ENCODE results near the gene BBS5.

Gene BBS5

DNA sequence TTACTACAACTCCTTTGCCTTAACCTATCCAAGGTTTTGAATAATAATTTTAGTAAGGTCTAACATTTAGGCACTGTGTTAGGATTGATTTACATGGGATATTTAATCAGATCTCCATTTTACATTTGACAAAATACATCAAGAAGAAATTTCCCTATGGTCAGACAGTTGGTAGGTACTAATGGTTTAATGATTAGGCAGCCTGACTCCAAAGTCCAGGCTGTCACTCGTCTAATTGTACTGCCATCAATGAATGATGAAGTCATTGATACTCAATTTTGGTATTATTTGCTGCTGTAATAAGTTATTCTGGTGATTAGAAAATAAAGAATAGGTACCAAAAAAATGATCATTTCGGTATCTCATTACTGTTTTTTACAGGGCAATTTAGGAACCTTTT, 14.1 kb downstream of the BBS5 start:
- Histone ChIP-seq H3K36me3 (ENCODE audit: insufficient read depth, low read length) (no peaks in the 10 kb centered on the region), H3K27ac (ENCODE audit: low read depth, low read length, poor library complexity, severe bottlenecking) (no peak overlapping the region), H2AFZ (ENCODE audit: low read length) (no peak overlapping the region), H3K4me2 (ENCODE audit: low read length) (no peak overlapping the region), H4K20me1 (ENCODE audit: insufficient read depth, low read length) (no peaks in the 10 kb centered on the region), H3K9me2 (ENCODE audit: low read depth, low read length) (no peaks in the 10 kb centered on the region), H3K4me1 (ENCODE audit: insufficient read depth, low read length, severe bottlenecking) (no peaks in the 10 kb centered on the region), H3K4me3 (ENCODE audit: low read depth, low read length, poor library complexity, severe bottlenecking) (no peak overlapping the region), H3K79me2 (ENCODE audit: insufficient read depth, low read length) (no peaks in the 10 kb centered on the region), H3K27me3 (ENCODE audit: insufficient read depth, low read length) (no peaks in the 10 kb centered on the region), H3F3A (ENCODE audit: insufficient read depth, low read length) (no peaks in the 10 kb centered on the region), H3K9me3 (ENCODE audit: low read length) (no peaks in the 10 kb centered on the region), H3K9ac (ENCODE audit: low read length) (no peak overlapping the region)
- TF ChIP-seq EZH2 (IDR thresholded peaks at IDR 0.05; ENCODE audit: borderline replicate concordance, low read length), result no peak

- Histone ChIP-seq H4K20me1 (ENCODE audit: insufficient read depth, low read length) (no peaks in the 10 kb centered on the region), H2AFZ (ENCODE audit: low read length) (no peak overlapping the region), H3K9ac (ENCODE audit: low read length) (no peak overlapping the region), H3K27me3 (ENCODE audit: insufficient read depth, low read length) (no peaks in the 10 kb centered on the region), H3K4me2 (ENCODE audit: low read length) (no peak overlapping the region), H3K4me3 (ENCODE audit: low read depth, low read length, poor library complexity, severe bottlenecking) (no peak overlapping the region), H3K4me1 (ENCODE audit: insufficient read depth, low read length, severe bottlenecking) (no peaks in the 10 kb centered on the region), H3K9me3 (ENCODE audit: low read length) (no peaks in the 10 kb centered on the region), H3F3A (ENCODE audit: insufficient read depth, low read length) (no peaks in the 10 kb centered on the region), H3K9me2 (ENCODE audit: low read depth, low read length) (no peaks in the 10 kb centered on the region), H3K79me2 (ENCODE audit: insufficient read depth, low read length) (no peaks in the 10 kb centered on the region), H3K36me3 (ENCODE audit: insufficient read depth, low read length) (no peaks in the 10 kb centered on the region), H3K27ac (ENCODE audit: low read depth, low read length, poor library complexity, severe bottlenecking) (no peak overlapping the region)
- TF ChIP-seq EZH2 (IDR thresholded peaks at IDR 0.05; ENCODE audit: borderline replicate concordance, low read length), result no peak
- TF ChIP-seq CTCF (IDR thresholded peaks at IDR 0.05; ENCODE audit: low read length), result no peak
These were observed 16.1 kb downstream of the BBS5 start for GRCh38 chr2:169495310-169495928.

- Histone ChIP-seq H3K4me3 (ENCODE audit: low read depth, low read length, poor library complexity, severe bottlenecking) (no peak overlapping the region), H4K20me1 (ENCODE audit: insufficient read depth, low read length) (no peaks in the 10 kb centered on the region), H3K36me3 (ENCODE audit: insufficient read depth, low read length) (no peaks in the 10 kb centered on the region), H3K27me3 (ENCODE audit: insufficient read depth, low read length) (no peaks in the 10 kb centered on the region), H3K9me2 (ENCODE audit: low read depth, low read length) (no peaks in the 10 kb centered on the region), H3K27ac (ENCODE audit: low read depth, low read length, poor library complexity, severe bottlenecking) (no peak overlapping the region), H3F3A (ENCODE audit: insufficient read depth, low read length) (peaks cover 3% of the 10 kb centered on the region; the same call in 1 of the 2 replicates), H3K9ac (ENCODE audit: low read length) (no peak overlapping the region), H3K9me3 (ENCODE audit: low read length) (no peaks in the 10 kb centered on the region), H3K79me2 (ENCODE audit: insufficient read depth, low read length) (no peaks in the 10 kb centered on the region), H3K4me1 (ENCODE audit: insufficient read depth, low read length, severe bottlenecking) (no peaks in the 10 kb centered on the region), H3K4me2 (ENCODE audit: low read length) (no peak overlapping the region), H2AFZ (ENCODE audit: low read length) (no peak overlapping the region)
- TF ChIP-seq EZH2 (IDR thresholded peaks at IDR 0.05; ENCODE audit: borderline replicate concordance, low read length) (no peak), CTCF (IDR thresholded peaks at IDR 0.05; ENCODE audit: low read length) (no peak)
These were observed 25.4 kb downstream of the BBS5 start for GRCh38 chr2:169504651-169505050.

GRCh38 chr2:169507698-169508097, 28.4 kb downstream of the BBS5 start:
- Histone ChIP-seq H4K20me1 (ENCODE audit: insufficient read depth, low read length) (no peaks in the 10 kb centered on the region), H3K9me2 (ENCODE audit: low read depth, low read length) (no peaks in the 10 kb centered on the region), H3K4me2 (ENCODE audit: low read length) (no peak overlapping the region), H3F3A (ENCODE audit: insufficient read depth, low read length) (peaks cover 3% of the 10 kb centered on the region; the same call in 1 of the 2 replicates), H3K27me3 (ENCODE audit: insufficient read depth, low read length) (no peaks in the 10 kb centered on the region), H3K4me3 (ENCODE audit: low read depth, low read length, poor library complexity, severe bottlenecking) (no peak overlapping the region), H3K4me1 (ENCODE audit: insufficient read depth, low read length, severe bottlenecking) (no peaks in the 10 kb centered on the region), H3K36me3 (ENCODE audit: insufficient read depth, low read length) (no peaks in the 10 kb centered on the region), H3K9ac (ENCODE audit: low read length) (no peak overlapping the region), H3K9me3 (ENCODE audit: low read length) (no peaks in the 10 kb centered on the region), H3K79me2 (ENCODE audit: insufficient read depth, low read length) (no peaks in the 10 kb centered on the region), H3K27ac (ENCODE audit: low read depth, low read length, poor library complexity, severe bottlenecking) (no peak overlapping the region), H2AFZ (ENCODE audit: low read length) (no peak overlapping the region)
- TF ChIP-seq EZH2 (IDR thresholded peaks at IDR 0.05; ENCODE audit: borderline replicate concordance, low read length), result no peak
- no peak for TF ChIP-seq CTCF (IDR thresholded peaks at IDR 0.05; ENCODE audit: low read length)

Measured in OCI-LY1 (cell line).